Adrenal gland (tissue), 19 donors: Measurements from ENCODE around the gene NARS2. TPM values are rescaled to one million over a fixed set of nuclear protein-coding genes. Genes with fewer than 3 reads are reported as not detected.

Experiments used
- DNase-seq, 7 donors: peaks; one replicate each; pipeline ENCODE4 v3.0.0-alpha.2; 2019 to 2020
- H3K27ac ChIP-seq, 5 donors: fragments of 200-600 bp; sonication (generic) in 4 of 5; 1 replicate in 3 of 5; 2 replicates in 2 of 5; pipeline versions ENCODE4 v1.5.1 to v1.8.0; 2016 to 2020; ENCODE audit warnings: mild to moderate bottlenecking in 1 of 5
- H3K27me3 ChIP-seq: fragments of 200-600 bp; 2 replicates; pipeline ENCODE4 v1.8.0; 2021
- H3K36me3 ChIP-seq, 2 donors: fragments of 200-600 bp; replicated peaks in 1 of 2; 1 replicate in 1 of 2; 2 replicates in 1 of 2; pipeline versions ENCODE4 v1.5.1 to v1.8.0; 2018 to 2022
- H3K4me1 ChIP-seq, 2 donors: fragments of 200-600 bp; replicated peaks in 1 of 2; 1 replicate in 1 of 2; 2 replicates in 1 of 2; pipeline versions ENCODE4 v1.5.1 to v1.8.0; 2018 to 2021
- H3K4me3 ChIP-seq, 4 donors: fragments of 200-600 bp; sonication (generic) in 3 of 4; one replicate each; pipeline ENCODE4 v1.5.1; 2016 to 2018
- H3K9me3 ChIP-seq, 3 donors: fragments of 200-600 bp; sonication (generic) in 1 of 3; replicated peaks in 1 of 3; 1 replicate in 2 of 3; 2 replicates in 1 of 3; pipeline versions ENCODE4 v1.5.1 to v1.8.0; 2016 to 2021
- CTCF ChIP-seq, 6 experiments: fragments of 450-650 bp in 4 of 6; fragments of 200-600 bp in 2 of 6; sonication (generic) in 1 of 6; IDR thresholded peaks; 1 replicate in 5 of 6; 2 replicates in 1 of 6; pipeline versions ENCODE4 v1.5.1 to v1.8.0; 2016 to 2021; ENCODE audit warnings: antibody characterized with exemption in 6 of 6, mild to moderate bottlenecking in 2 of 6, moderate library complexity in 1 of 6
- POLR2A ChIP-seq, 2 donors: fragments of 450-650 bp; IDR thresholded peaks; one replicate each; pipeline ENCODE4 v1.6.1; 2017; ENCODE audit warnings: antibody characterized with exemption in 2 of 2, mild to moderate bottlenecking in 2 of 2, moderate library complexity in 1 of 2
- WGBS, 4 donors: extraction: QIAGEN DNeasy Blood & Tissue Kit in 2 of 4; methylation state at CpG; one replicate each; pipeline versions ENCODE4 v1.1.5 to v1.1.7; 2013 to 2017; 5-methylcytosine and 5-hydroxymethylcytosine counted together
- intact Hi-C, 2 donors: fragments of 100-400 bp; cut with DNase I; formaldehyde crosslinking; loops; one replicate each; pipeline versions ENCODE4 v1.14.1 to v1.15.0; 2022 to 2023
- long read RNA-seq, 10 donors: library from polyadenylated mRNA in 3 of 10; unstranded in 2 of 10; stranded (forward) in 1 of 10; transcript quantifications; one replicate each; pipeline ENCODE4 v2.0.0 and lab custom pipeline, GENCODE V29; 2021 to 2026
- polyA plus RNA-seq, 3 donors: library from polyadenylated mRNA; stranded (reverse); fragments of 200-250 nt in 2 of 3; fragments of 350-450 nt in 1 of 3; fragmentation: Illumina TruSeq in 1 of 3; extraction: RNeasy Lipid Tissue Mini Kit (QIAGEN cat#74804) in 1 of 3; gene quantifications; one replicate each; pipeline ENCODE4 v1.2.3, GENCODE V29; 2013 to 2014
- total RNA-seq, 9 donors: library from RNA; depleted of rRNA in 4 of 9; stranded (reverse); fragments of >200 nt in 4 of 9; fragments of 120-200 nt in 1 of 9; fragmentation: NEBNext Ultra II Directional in 1 of 9; extraction: Animal tissue kit (Norgen Biotek cat#: 25700) in 1 of 9; gene quantifications; one replicate each; pipeline versions ENCODE4 v1.1.0 to v1.2.4, GENCODE V29; 2013 to 2023
- donor health status: healthy with polysubstance abuse.
- donor health status: Bipolar disorder and iron deficiency.
- donor health status: DM: yes; HTN: yes; CAD: no.
- donor health status: DM: no; HTN: no; CAD: no.
- donor health status: DM: no; HTN: no; CAD: no.
- donor health status: DM: yes; HTN: yes; CAD: no.

The NARS2 gene, protein sequence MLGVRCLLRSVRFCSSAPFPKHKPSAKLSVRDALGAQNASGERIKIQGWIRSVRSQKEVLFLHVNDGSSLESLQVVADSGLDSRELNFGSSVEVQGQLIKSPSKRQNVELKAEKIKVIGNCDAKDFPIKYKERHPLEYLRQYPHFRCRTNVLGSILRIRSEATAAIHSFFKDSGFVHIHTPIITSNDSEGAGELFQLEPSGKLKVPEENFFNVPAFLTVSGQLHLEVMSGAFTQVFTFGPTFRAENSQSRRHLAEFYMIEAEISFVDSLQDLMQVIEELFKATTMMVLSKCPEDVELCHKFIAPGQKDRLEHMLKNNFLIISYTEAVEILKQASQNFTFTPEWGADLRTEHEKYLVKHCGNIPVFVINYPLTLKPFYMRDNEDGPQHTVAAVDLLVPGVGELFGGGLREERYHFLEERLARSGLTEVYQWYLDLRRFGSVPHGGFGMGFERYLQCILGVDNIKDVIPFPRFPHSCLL
- total RNA-seq (10 to 100 TPM in 8 of 9 donors, 1 to 10 TPM in 1; 8.4 to 31.4 (median 20.3) TPM), polyA plus RNA-seq (10 to 100 TPM; 18.2 to 33.3 (median 24.9) TPM)
- long read RNA-seq, donor 1, partial matches to known transcripts: 0 of 4 reads
- long read RNA-seq, donor 1, other reads (novel, unspliced or antisense): 0 of 4 reads
- long read RNA-seq, donor 2, partial matches to known transcripts: 0 of 2 reads
- long read RNA-seq, donor 2, other reads (novel, unspliced or antisense): 0 of 2 reads
- long read RNA-seq, donor 3, transcript NARS2-201 (14 exons, 2,519 nt): major isoform, 5 of 5 reads
- long read RNA-seq, donor 3, partial matches to known transcripts: 0 of 5 reads
- long read RNA-seq, donor 3, other reads (novel, unspliced or antisense): 0 of 5 reads
- long read RNA-seq, donor 4, transcript NARS2-201 (14 exons, 2,519 nt): major isoform, 15 of 16 reads
- long read RNA-seq, donor 4, partial matches to known transcripts: 0 of 16 reads
- long read RNA-seq, donor 4, other reads (novel, unspliced or antisense): 1 of 16 reads
- long read RNA-seq, donor 5, transcript NARS2-201 (14 exons, 2,519 nt): major isoform, 48 of 60 reads
- long read RNA-seq, donor 5, partial matches to known transcripts: 3 of 60 reads
- long read RNA-seq, donor 5, other reads (novel, unspliced or antisense): 9 of 60 reads
- long read RNA-seq, donor 6, transcript NARS2-201 (14 exons, 2,519 nt): major isoform, 9 of 16 reads
- long read RNA-seq, donor 6, partial matches to known transcripts: 3 of 16 reads
- long read RNA-seq, donor 6, other reads (novel, unspliced or antisense): 4 of 16 reads
- long read RNA-seq, donor 7, partial matches to known transcripts: 0 of 2 reads
- long read RNA-seq, donor 7, other reads (novel, unspliced or antisense): 0 of 2 reads
- long read RNA-seq, donor 8, transcript NARS2-201 (14 exons, 2,519 nt): major isoform, 8 of 8 reads
- long read RNA-seq, donor 8, partial matches to known transcripts: 0 of 8 reads
- long read RNA-seq, donor 8, other reads (novel, unspliced or antisense): 0 of 8 reads
- long read RNA-seq, donor 9, transcript NARS2-201 (14 exons, 2,519 nt): major isoform, 6 of 6 reads
- long read RNA-seq, donor 9, partial matches to known transcripts: 0 of 6 reads
- long read RNA-seq, donor 9, other reads (novel, unspliced or antisense): 0 of 6 reads
- long read RNA-seq, donor 10, partial matches to known transcripts: 0 of 4 reads
- long read RNA-seq, donor 10, other reads (novel, unspliced or antisense): 0 of 4 reads

DNA sequence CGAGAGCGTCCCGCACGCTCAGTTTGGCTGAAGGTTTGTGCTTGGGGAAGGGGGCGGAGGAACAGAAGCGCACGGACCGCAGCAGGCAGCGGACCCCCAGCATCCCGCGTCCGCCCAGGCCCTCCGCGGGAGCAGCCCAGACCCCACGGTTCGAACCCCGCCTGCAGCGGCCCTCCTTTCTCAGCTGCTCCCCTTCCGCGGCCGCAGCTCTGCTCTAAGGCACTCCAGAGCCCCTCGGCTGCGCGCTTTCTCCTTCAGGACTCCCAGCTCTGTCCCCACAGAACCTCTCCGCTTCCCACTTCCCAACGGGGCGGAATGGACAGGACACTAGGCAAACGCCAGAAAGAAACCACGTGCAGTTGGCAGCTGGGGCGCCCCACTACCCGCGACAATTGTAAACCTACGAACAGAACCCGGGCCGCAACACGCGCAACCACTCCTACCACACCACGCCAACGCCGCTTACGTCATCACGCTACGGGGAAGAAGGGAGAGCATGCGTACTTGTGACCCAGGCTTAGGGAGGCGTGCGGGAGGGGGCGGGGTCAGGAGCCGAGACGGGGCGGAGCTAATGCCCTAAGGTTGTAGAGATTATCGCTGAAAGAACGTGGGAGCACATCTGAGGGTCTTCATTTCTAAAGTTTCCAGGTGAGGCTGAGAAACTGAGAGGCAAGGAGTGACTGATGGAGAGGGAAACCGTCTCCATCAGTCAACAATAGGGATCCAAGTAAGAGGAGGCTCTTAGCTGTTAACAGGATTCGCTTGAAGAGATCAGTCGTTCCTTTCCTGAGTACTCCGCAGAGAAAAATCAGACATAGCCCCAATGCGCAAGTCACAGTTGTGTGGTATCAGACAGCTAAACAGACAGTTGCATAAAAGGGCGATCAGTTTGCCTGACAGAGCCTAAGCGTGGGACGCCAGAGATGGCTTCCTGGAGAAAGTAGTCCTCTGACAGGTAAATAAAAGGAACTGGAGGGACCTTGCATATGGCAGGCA lies at the start of gene NARS2:
NARS2 (minus strand) TSS at position 479 of the 996 bp plus-strand sequence; CDS start at position 103, 376 bp downstream.
- TF ChIP-seq POLR2A (IDR thresholded peaks at IDR 0.05) (peak; percentile 26 to 87), CTCF (IDR thresholded peaks at IDR 0.05) (no peak)
- peak; percentile 98 to 99 (median 99) for DNase-seq
- WGBS, 4 donors: 0 to 1% (median 1%) methylated on average over 36 to 60 of the region's 60 CpGs
- Histone ChIP-seq H3K36me3 (peaks cover 0 to 10% of the 10 kb centered on the region in 2 donors), H3K27ac (peak within 1 kb of the TSS; percentile 75 to 93 (median 86)), H3K4me1 (peaks cover 12 to 18% of the 10 kb centered on the region in 2 donors), H3K4me3 (peak within 1 kb of the TSS; percentile 19 to 81 (median 77)), H3K9me3 (no peaks in the 10 kb centered on the region), H3K27me3 (no peaks in the 10 kb centered on the region)
- intact Hi-C loops: no loop called here

GRCh38 chr11:78622666-78623065 lies 48.0 kb upstream of the NARS2 start:
- intact Hi-C loops: no loop called here
- H3K27me3 ChIP-seq: no peaks in the 10 kb centered on the region
- DNase-seq: no peak
- 63 to 80% (median 70%) methylated on average over 5 of the region's 5 CpGs for WGBS, 4 donors
- H3K9me3 ChIP-seq: peaks cover 0 to 7% (median 0%) of the 10 kb centered on the region in 3 donors
- TF ChIP-seq POLR2A (IDR thresholded peaks at IDR 0.05): no peak
- no peak for TF ChIP-seq CTCF (IDR thresholded peaks at IDR 0.05)
- H3K36me3 ChIP-seq: no peaks in the 10 kb centered on the region
- H3K27ac ChIP-seq: no peak overlapping the region
- no peak overlapping the region for H3K4me3 ChIP-seq
- H3K4me1 ChIP-seq: no peaks in the 10 kb centered on the region

DNA sequence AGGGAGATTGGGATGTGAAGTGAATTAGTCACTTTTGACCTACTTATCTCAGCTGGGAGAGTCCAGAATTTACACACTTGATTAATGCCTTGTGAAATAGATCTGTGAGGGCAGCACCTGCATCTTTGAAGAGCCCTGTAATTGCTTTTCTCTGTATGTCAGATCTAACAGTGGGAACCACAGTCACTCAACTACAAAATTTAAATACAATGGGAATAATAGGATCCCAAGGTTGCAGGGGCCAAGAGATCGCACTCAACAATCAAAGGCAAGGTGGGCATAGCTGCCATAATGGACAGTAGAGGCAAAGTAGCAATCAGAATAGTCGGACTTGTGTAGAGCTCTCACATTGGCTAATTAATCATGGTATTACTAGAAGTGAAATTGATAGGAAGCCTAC lies 45.5 kb upstream of the NARS2 start:
- Histone ChIP-seq H3K9me3 (peaks cover 0 to 7% (median 0%) of the 10 kb centered on the region in 3 donors), H3K36me3 (no peaks in the 10 kb centered on the region), H3K27ac (no peak overlapping the region), H3K27me3 (no peaks in the 10 kb centered on the region), H3K4me1 (no peaks in the 10 kb centered on the region), H3K4me3 (no peak overlapping the region)
- intact Hi-C loops: no loop called here
- no peak for DNase-seq
- TF ChIP-seq CTCF (IDR thresholded peaks at IDR 0.05) (no peak), POLR2A (IDR thresholded peaks at IDR 0.05) (no peak)
- 80 to 92% (median 85%) methylated on average over 2 of the region's 2 CpGs for WGBS, 4 donors
